NCI-H1105 (cell line): ENCODE results near the gene CALML6.

Source experiments
- DNase-seq: peaks from one replicate; lab custom pipeline; 2025; lab: John Stamatoyannopoulos, UW

Gene CALML6

GRCh38 chr1:1911350-1912041 lies 3.6 kb upstream of the CALML6 start:
- no peak for DNase-seq

DNA sequence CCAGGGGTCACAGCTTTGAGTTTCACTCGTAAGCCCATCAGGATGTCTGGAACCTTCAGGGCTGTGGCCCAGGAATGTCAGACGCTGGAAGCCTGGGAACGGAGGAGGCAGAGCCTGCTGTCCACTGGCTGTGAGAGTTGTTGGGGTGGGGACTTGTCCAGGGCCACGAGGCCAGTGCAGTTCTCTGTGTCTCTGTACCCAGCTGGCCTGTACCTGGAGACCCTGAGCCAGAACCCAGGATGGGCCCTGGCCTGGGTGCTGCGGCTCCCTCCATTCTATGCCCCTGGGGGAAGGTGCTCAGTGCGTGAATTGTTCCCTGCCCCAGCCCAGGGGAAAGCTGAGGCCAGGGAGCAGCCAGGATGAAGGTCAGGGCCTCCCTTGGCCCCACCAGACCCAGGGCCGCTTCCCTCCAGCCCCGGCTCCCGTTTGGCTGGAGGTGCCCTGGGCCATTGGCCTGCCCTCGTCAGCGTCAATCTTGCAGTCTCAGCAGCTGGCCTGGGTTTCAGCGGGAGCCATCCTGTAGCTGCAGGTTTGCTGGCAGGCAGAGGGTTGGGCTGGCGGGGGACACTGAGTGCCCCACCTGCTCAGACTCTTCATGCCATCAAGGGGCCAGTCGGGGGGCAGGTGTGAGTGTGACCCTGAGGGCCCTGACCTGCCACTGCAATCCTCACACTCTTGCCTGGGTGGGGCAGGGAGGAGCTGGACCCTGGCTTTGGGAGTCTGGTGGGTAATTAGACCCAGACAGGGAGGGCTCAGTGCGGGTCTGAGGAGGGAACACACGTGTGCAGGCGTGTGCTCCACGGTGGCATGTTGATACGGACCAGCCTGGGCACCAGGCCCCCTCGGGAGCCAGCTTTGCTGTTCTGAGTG lies 724 bp upstream of the CALML6 start:
- DNase-seq, result no peak

GRCh38 chr1:1915911-1916840 lies 1.1 kb downstream of the CALML6 start:
- DNase-seq, result no peak

- DNase-seq, result no peak
Measured at GRCh38 chr1:1916851-1917251, 1.8 kb downstream of the CALML6 start.

GRCh38 chr1:1917304-1917976 lies 2.4 kb downstream of the CALML6 start:
- no peak for DNase-seq

DNA sequence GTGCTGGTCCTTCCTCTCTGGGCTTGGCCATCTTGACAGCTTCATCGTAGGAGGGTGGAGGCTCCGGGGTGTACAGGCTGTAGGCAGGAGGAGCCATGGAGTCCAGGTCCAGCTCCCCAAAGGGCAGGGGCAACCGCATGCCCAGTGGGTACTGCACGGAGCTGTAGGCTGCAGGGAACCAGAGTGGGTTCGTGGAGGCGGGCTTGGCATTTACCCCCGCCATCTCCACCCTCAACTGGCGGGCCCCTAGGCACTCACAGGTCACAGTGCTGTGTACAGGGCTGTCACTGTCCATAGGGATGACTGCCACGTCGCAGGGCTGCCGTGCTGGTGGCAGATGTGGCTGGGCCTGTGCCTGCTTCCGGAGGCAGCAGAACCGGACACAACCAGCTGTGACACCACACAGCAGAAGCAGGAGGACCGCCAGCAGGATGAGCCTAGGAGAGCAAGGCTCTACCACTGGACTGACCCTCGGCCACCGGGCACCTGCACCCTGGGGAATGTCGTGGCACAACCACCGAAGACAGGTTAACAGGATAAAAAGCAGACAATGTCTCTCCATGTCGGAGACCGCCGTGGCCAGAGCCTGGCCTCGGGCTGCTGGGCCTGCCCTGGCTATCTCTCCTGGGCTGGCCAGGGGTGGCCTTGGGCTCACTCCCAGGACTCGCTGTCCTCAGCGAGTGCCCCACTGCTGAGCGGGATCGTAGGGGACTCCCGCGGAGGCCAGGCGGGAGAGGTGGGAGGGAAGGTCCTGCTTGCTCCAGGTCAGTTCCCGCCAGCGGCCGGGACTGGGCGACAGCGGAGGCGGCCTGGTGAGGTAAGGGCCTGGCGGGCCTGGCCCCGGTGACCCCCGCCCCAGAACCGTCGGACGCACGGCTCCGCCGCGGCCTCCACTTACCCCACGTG lies 3.2 kb downstream of the CALML6 start:
- DNase-seq, result no peak

DNA sequence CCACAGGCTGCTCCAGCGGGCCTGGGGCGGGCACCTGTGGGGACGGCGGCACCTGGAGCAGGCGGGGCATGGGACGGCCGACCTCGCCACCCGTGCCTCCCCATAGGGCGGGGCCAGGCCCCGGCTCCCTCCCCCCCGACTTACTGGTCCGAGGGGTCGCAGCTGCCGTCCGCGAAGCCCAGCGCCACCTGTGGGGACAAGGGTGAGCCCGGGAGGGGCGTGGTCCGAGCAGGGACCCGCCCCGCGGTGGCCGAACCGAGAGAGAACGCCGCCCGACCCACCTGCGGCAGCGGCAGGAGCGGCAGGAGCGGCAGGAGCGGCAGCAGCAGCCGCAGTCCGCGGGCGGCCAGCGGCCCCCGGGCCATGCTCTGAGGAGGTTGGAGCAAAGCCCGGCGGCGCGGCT lies 3.8 kb downstream of the CALML6 start, which contains the start of gene TMEM52:
Gene TMEM52 (minus strand): TSS at position 379 of the 403 bp plus-strand sequence. CDS start 14 bp downstream, at position 365.
- DNase-seq, result peak; percentile 90

DNA sequence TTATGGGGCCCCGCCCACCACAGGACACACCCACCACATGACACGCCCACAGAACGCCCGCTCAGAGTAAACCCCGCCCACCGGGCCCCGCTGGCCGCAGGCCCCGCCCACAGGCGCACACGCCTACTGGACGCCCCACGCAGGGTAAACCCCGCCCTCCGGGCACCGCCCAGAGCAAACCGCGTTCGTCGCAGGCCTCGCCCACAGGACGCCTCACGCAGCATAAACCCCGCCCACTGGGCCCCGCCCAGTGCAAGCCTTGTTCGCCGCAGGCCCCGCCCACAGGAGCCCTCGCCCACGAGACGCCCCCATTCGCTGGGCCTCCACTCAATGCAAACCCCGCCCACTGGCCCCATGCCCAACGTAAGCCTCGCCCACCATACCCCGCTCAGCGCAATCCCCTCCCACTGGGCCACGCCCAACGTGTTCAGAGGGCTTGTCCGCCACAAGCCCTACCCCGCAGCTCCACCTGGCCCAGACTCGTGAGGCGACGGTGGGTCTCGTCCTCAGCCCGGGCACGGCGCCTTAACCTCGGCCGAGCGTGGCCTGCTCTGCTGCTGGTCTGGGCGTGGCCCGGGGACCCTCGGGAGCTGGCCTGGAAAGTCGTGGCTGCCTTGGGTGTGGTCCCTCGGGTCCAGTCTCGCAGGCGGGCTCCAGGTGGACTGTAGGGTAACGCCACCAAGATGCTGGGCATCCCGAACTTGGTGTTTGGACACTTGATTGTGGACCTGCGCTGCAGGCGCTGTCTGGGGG lies 4.4 kb downstream of the CALML6 start:
- peak; percentile 99 for DNase-seq

- no peak for DNase-seq
Measured at GRCh38 chr1:1920057-1920607, 5.1 kb downstream of the CALML6 start.

- DNase-seq, result no peak
Measured at GRCh38 chr1:1920608-1921458, 5.8 kb downstream of the CALML6 start.

GRCh38 chr1:1921459-1921862 lies 6.4 kb downstream of the CALML6 start:
- no peak for DNase-seq

GRCh38 chr1:1921901-1922701 lies 7.0 kb downstream of the CALML6 start:
- DNase-seq, result no peak

DNA sequence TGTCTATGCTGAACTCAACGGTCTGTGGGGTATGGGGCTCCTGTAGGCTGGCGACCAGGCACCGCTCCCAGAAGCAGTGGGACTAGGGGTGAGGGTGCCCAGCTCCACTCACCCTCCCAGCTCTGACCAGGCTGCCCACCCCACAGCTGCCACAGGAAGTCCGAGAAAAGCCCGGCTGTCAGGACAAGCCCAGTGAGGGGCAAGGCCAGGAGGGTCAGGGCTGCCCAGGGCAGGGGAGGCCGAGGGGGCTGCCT lies 7.6 kb downstream of the CALML6 start:
- DNase-seq, result no peak

- no peak for DNase-seq
Measured at GRCh38 chr1:1922956-1923833, 8.1 kb downstream of the CALML6 start.

DNA sequence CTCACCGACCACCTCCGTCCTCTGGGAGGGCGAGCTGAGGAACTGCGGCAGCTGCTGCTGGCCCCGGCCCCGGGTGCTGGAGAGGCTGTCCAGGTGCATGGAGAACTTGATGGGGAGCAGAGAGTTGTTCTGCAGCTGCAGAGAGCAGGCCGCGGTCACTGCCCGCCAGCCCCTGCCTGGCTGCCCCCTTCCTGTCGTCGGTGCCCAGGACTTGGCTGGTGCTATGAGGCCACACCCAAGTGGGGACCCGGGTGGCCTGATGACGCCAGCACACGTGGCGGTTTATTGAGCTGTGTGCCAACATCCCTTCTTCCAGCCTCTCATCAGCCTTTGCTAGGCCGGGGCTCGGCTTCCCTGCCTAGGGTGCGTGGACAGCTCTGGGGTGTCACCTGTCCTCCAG lies 9.3 kb downstream of the CALML6 start:
- DNase-seq, result no peak

DNA sequence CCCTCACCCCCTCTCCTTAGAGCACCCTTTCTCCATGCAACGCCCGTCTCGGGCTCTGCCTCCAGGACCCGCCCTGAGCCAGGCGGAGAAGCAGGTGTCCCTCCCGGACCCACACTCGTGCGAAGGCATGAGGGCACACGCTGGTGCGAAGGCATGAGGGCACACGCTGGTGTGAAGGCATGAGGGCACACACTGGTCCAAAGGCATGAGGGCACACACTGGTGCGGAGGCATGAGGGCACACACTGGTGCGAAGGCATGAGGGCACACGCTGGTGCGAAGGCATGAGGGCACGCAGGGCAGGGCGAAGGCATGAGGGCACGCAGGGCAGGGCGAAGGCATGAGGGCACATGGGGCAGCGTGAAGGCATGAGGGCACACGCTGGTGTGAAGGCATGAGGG lies 9.8 kb downstream of the CALML6 start:
- no peak for DNase-seq
